ENCODE measurements around the gene KIAA0232.

DNA sequence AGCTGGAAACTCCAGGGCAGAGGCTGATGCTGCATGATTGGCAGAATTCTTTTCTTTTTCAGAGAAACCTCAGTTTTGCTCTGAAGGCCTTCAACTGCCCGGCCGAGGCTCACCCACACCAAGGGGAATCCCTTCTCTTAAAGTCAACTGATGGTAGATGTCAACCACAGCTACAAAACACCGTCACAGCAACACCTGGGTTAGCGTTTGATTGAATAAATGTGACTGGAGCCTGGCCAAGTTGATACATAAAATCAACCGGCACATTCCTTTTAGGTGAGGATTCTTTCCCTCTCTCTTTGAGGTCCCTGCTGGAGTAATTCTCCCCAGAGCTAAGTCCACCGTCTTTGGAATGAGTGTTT, 15.2 kb upstream of the KIAA0232 start:
- no peak for TF ChIP-seq POLR2A (IDR thresholded peaks at IDR 0.05; ENCODE audit: low read depth, low read length)
- TF ChIP-seq POLR2AphosphoS5 (IDR thresholded peaks at IDR 0.05; ENCODE audit: low read depth, low read length): no peak

All from GM12891 (cell line).